Panc1 (cell line): ENCODE measurements around the gene NANOS3. TPM values are rescaled to one million over a fixed set of nuclear protein-coding genes. Genes with fewer than 3 reads are reported as not detected.

ENCODE experiments used
- ATAC-seq: fragments of 200-7000 bp; cut with Tn5 transposase; 2 replicates; pipeline ENCODE4 v1.9.1; 2020; ENCODE audit warnings: mild to moderate bottlenecking, moderate library complexity
- BruUV-seq: library from RNA; stranded (reverse); fragments of 400-500 nt; replicated peaks from 2 replicates; lab custom pipeline; 2021; lab: Mats Ljungman, UMichigan
- CTCF ChIA-PET: fragments of 300-600 bp; sonication (Branson Sonifier 250); formaldehyde crosslinking; loops from one replicate; lab custom pipeline; 2022; ENCODE audit warnings: antibody characterized with exemption; lab: Charles Lee
- POLR2A ChIA-PET: fragments of 300-600 bp; sonication (Branson Sonifier 250); formaldehyde crosslinking; loops from one replicate; lab custom pipeline; 2022; ENCODE audit warnings: antibody characterized with exemption; lab: Charles Lee
- DNase-seq: peaks from one replicate; pipeline ENCODE4 v3.0.0-alpha.2; 2010; ENCODE audit warnings: low read depth, low spot score
- H3K27ac ChIP-seq: 2 replicates; pipeline ENCODE4 v1.5.1; 2011; ENCODE audit warnings: mild to moderate bottlenecking, low read length, inconsistent platforms
- H3K27me3 ChIP-seq: fragments of 200-500 bp; sonication (Bioruptor generic); 2 replicates; pipeline ENCODE4 v1.6.0; 2014; ENCODE audit warnings: low read length, inconsistent platforms; ENCODE audit not compliant: control insufficient read depth, insufficient read depth
- H3K36me3 ChIP-seq: fragments of 200-500 bp; sonication (Bioruptor generic); 2 replicates; pipeline ENCODE4 v1.5.1; 2014; ENCODE audit warnings: inconsistent platforms, mild to moderate bottlenecking, low read length, moderate library complexity; ENCODE audit not compliant: control insufficient read depth, insufficient read depth
- H3K4me1 ChIP-seq: 2 replicates; pipeline ENCODE4 v1.5.1; 2011; ENCODE audit warnings: inconsistent platforms, mild to moderate bottlenecking, low read length, moderate library complexity; ENCODE audit not compliant: control insufficient read depth, insufficient read depth
- H3K4me3 ChIP-seq, 2 experiments: 2 replicates each; pipeline ENCODE4 v1.5.1; 2011 to 2012; ENCODE audit warnings: low read depth in 2 of 2, low read length in 2 of 2, mild to moderate bottlenecking in 2 of 2, inconsistent platforms in 1 of 2, moderate library complexity in 1 of 2
- H3K9me3 ChIP-seq: fragments of 200-500 bp; sonication (Bioruptor generic); 2 replicates; pipeline ENCODE4 v1.5.1; 2014; ENCODE audit warnings: low read depth, mild to moderate bottlenecking, inconsistent platforms, low read length, moderate library complexity; ENCODE audit not compliant: control insufficient read depth, insufficient read depth
- CTCF ChIP-seq: fragments of 450-650 bp; IDR thresholded peaks from 2 replicates; pipeline ENCODE4 v1.5.1; 2017; ENCODE audit warnings: mild to moderate bottlenecking
- POLR2AphosphoS5 ChIP-seq: IDR thresholded peaks from 2 replicates; pipeline ENCODE4 v1.6.1; 2012; ENCODE audit warnings: mild to moderate bottlenecking, low read depth, low read length, moderate library complexity
- REST ChIP-seq, 2 experiments: IDR thresholded peaks; 2 replicates each; pipeline ENCODE4 v1.6.1; 2011 to 2012; ENCODE audit warnings: low read depth in 2 of 2, control low read depth in 1 of 2, low read length in 1 of 2, mild to moderate bottlenecking in 1 of 2, moderate library complexity in 1 of 2; ENCODE audit not compliant: insufficient read depth in 1 of 2
- SIN3A ChIP-seq: IDR thresholded peaks from 2 replicates; pipeline ENCODE4 v1.6.1; 2012; ENCODE audit warnings: low read depth, mild to moderate bottlenecking, low read length, moderate library complexity, borderline replicate concordance; ENCODE audit not compliant: insufficient read depth
- TCF7L2 ChIP-seq: IDR thresholded peaks from 2 replicates; pipeline ENCODE4 v1.6.1; 2011; ENCODE audit warnings: mild to moderate bottlenecking, low read depth, low read length, inconsistent platforms
- in situ Hi-C: cut with HindIII; loops from 2 replicates; pipeline ENCODE4 v1.10.0; 2016; ENCODE audit warnings: low sequenced_read_pairs, low pct_unique_long_range_greater_than_20kb
- intact Hi-C: fragments of 100-400 bp; cut with micrococcal nuclease; formaldehyde crosslinking; loops from one replicate; pipeline ENCODE4 v1.10.0; 2022; ENCODE audit not compliant: unreplicated experiment
- total RNA-seq: library from RNA; stranded (reverse); gene quantifications from one replicate; pipeline ENCODE4 v1.2.1, GENCODE V29; 2021; ENCODE audit not compliant: unreplicated experiment

Gene NANOS3
- total RNA-seq, 1 experiment from 2014 or later, result 0.33 TPM

GRCh38 chr19:13860679-13861391 is 16.1 kb upstream of the NANOS3 start:
- H3K36me3 ChIP-seq, result no peaks in the 10 kb centered on the region
- ChIA-PET CTCF (interaction anchor here (0.7 kb wide), 1 partner anchor 167 kb away, joined by 13 read pairs; the partner anchor contains the start of gene RLN3), POLR2A (interaction anchor here (0.5 to 1.1 kb wide), 6 partner anchors 15 to 130 kb away, joined by 3 to 9 read pairs (median 6); no protein-coding TSS in a partner anchor)
- H3K9me3 ChIP-seq, result no peaks in the 10 kb centered on the region
- intact Hi-C loops (loop anchor here (2.0 to 5.0 kb wide), 2 partner anchors 28 to 74 kb away; no protein-coding TSS in a partner anchor), in situ Hi-C loops (no loop called here)
- no peaks in the 10 kb centered on the region for H3K27me3 ChIP-seq
- BruUV-seq, result no TSS peak
- DNase-seq (no peak), ATAC-seq (no peak)
- H3K4me1 ChIP-seq, result peaks cover 14% of the 10 kb centered on the region
- H3K27ac ChIP-seq, result peak overlapping the region; percentile 91
- TF ChIP-seq CTCF (no peak), POLR2AphosphoS5 (no peak), SIN3A (no peak), TCF7L2 (no peak), REST (IDR thresholded peaks at IDR 0.05; ENCODE audit: insufficient read depth in 1 of 2, low read depth in 2 of 2, low read length in 1 of 2) (no peak)
- no peak overlapping the region for H3K4me3 ChIP-seq

DNA sequence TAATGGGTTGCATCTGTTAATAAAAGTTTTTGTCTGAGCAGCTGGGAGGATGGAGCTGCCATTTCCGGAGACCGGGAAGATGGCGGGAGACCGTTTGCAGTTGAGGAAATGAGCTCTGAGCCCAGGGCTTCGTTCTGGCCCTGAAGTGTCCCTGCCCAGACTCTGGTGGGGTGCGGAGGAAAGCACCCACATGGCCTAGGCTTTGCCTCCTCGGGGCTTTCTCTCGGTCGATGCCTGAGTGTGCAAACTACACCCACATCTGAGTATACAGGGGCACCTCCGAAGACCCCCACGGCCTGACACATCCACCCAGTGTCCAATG is 15.6 kb upstream of the NANOS3 start:
- Histone ChIP-seq H3K4me1 (peaks cover 16% of the 10 kb centered on the region), H3K36me3 (no peaks in the 10 kb centered on the region), H3K27ac (peak overlapping the region; percentile 91), H3K4me3 (peak overlapping the region in 1 of 2 experiments; percentile 50; a peak in 3 of 4 replicates), H3K27me3 (no peaks in the 10 kb centered on the region), H3K9me3 (no peaks in the 10 kb centered on the region)
- ChIA-PET POLR2A (interaction anchor here (0.5 to 1.0 kb wide), 4 partner anchors 15 to 50 kb away, joined by 3 to 9 read pairs (median 6); no protein-coding TSS in a partner anchor), CTCF (no interaction called here)
- no peak for TF ChIP-seq REST (IDR thresholded peaks at IDR 0.05; ENCODE audit: insufficient read depth in 1 of 2, low read depth in 2 of 2, low read length in 1 of 2)
- no peak for TF ChIP-seq SIN3A
- no peak for TF ChIP-seq POLR2AphosphoS5
- no peak for TF ChIP-seq TCF7L2
- TF ChIP-seq CTCF, result no peak
- no TSS peak for BruUV-seq
- DNase-seq (no peak), ATAC-seq (no peak)
- in situ Hi-C loops, result no loop called here
- intact Hi-C loops, result loop anchor here (2.0 to 5.0 kb wide), 2 partner anchors 29 to 74 kb away; no protein-coding TSS in a partner anchor
